Upper lobe of left lung (tissue), 6 donors: Measurements from ENCODE around the gene ABCC4. TPM values are rescaled to one million over a fixed set of nuclear protein-coding genes. Genes with fewer than 3 reads are reported as not detected.
A peak's percentile ranks its signal among the peaks of the same experiment; 100 is the strongest.

Experiments
- ATAC-seq, 2 donors: fragments of 200-7000 bp; cut with Tn5 transposase; one replicate each; pipeline ENCODE4 v1.9.1; 2022; ENCODE audit warnings: mild to moderate bottlenecking in 2 of 2, moderate library complexity in 2 of 2; ENCODE audit not compliant: low FRiP score in 2 of 2
- DNase-seq, 2 donors: peaks; one replicate each; pipeline ENCODE4 v3.0.0-alpha.2; 2019 to 2020
- H3K27ac ChIP-seq, 4 donors: fragments of 200-600 bp; sonication (generic); one replicate each; pipeline ENCODE4 v1.5.1; 2016 to 2019
- H3K27me3 ChIP-seq, 4 donors: fragments of 200-600 bp; sonication (generic); one replicate each; pipeline ENCODE4 v1.5.1; 2017 to 2019
- H3K36me3 ChIP-seq, 4 donors: fragments of 200-600 bp; sonication (generic); one replicate each; pipeline ENCODE4 v1.5.1; 2016 to 2019
- H3K4me1 ChIP-seq, 4 donors: fragments of 200-600 bp; sonication (generic); one replicate each; pipeline ENCODE4 v1.5.1; 2018 to 2019
- H3K4me3 ChIP-seq, 4 donors: fragments of 200-600 bp; sonication (generic); one replicate each; pipeline ENCODE4 v1.5.1; 2017 to 2019; ENCODE audit warnings: mild to moderate bottlenecking in 2 of 4, moderate library complexity in 1 of 4
- H3K9me3 ChIP-seq, 4 donors: fragments of 200-600 bp; sonication (generic); one replicate each; pipeline ENCODE4 v1.5.1; 2018 to 2019
- EP300 ChIP-seq, 4 donors: sonication (generic); formaldehyde crosslinking; IDR thresholded peaks; one replicate each; pipeline ENCODE4 v1.5.1; 2017; ENCODE audit warnings: antibody characterized with exemption in 4 of 4, control low read depth in 2 of 4
- POLR2A ChIP-seq, 4 donors: fragments of 450-650 bp; IDR thresholded peaks; one replicate each; pipeline ENCODE4 v1.5.1; 2016 to 2017; ENCODE audit warnings: antibody characterized with exemption in 4 of 4, mild to moderate bottlenecking in 2 of 4
- POLR2AphosphoS5 ChIP-seq, 2 donors: sonication (generic); formaldehyde crosslinking; IDR thresholded peaks; one replicate each; pipeline ENCODE4 v1.5.1; 2017; ENCODE audit warnings: antibody characterized with exemption in 2 of 2
- WGBS, 2 donors: methylation state at CpG; one replicate each; pipeline ENCODE4 v1.1.5; 2017 to 2018; 5-methylcytosine and 5-hydroxymethylcytosine counted together
- total RNA-seq, 6 donors: library from RNA; depleted of rRNA in 4 of 6; stranded (reverse); fragments of >200 nt in 4 of 6; gene quantifications; one replicate each; pipeline versions ENCODE4 v1.1.0 to v1.2.1, GENCODE V29; 2016 to 2021
- TF ChIP-seq, protein P1 (sequence below), 6 experiments: fragments of 450-650 bp in 4 of 6; fragments of 200-600 bp in 2 of 6; sonication (generic) in 2 of 6; IDR thresholded peaks; one replicate each; pipeline ENCODE4 v1.5.1; 2016 to 2019; ENCODE audit warnings: antibody characterized with exemption in 6 of 6
- donor health status: DM: no; HTN: no; CAD: no; lungs with moderate emphysema.
- donor health status: DM: no; HTN: yes; CAD: no; lungs with severe emphysema.

Gene ABCC4
- total RNA-seq, 6 donors from 2014 or later, result 17.0 to 78.6 (median 31.9) TPM

DNA sequence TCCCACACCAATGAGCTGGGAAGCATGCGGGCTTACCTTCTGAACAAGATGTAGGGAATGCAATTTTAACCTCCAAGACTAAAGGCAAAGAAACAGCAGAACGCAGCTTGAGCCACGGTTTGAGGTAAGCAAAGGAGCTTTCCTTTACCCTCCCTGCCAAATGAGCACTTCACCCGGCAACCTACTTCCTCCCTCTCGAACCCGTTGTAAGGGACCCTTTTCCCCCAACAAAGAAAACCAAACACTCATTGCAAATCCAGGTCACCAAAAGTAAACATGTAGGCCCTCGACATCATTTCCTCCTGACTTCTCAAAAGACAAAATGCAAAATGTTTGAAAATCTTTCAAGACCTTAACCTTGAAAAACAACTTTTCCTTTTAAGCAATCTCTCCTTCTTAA lies 65.3 kb downstream of the ABCC4 start:
- DNase-seq (peak in 1 of 2 donors; percentile 61), ATAC-seq (peak; percentile 39 to 63)
- peak overlapping the region in 3 of 4 donors; percentile 5 to 55 (median 52) for H3K27ac ChIP-seq

DNA sequence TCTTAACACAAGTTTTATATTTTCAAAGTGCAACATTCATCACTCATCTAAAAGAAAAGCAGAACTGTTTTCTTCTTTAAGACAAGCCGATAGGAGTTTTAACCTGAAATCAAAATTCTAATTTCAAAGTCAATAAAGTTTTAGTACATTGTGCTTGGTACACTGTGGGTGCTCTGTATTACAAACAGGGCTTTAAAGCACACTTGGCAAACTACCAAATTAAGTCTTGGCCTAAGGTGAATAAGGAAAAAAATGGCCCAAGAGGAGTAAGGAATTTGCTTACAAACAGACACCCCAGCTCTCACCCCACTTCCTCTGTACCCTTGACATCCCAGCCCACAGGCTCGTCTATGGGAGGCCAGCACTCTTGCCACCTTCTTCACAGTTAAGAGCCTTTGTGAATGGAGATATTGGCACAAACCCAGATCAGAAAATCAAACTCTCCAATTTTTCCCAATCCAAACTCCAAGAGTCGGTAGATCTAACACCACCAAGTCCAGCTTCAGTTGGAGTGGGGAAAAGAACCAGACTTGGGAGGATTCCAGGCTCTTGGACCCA lies 66.0 kb downstream of the ABCC4 start:
- Histone ChIP-seq H3K4me1 (peaks cover 0 to 19% (median 2%) of the 10 kb centered on the region in 4 donors), H3K4me3 (no peak overlapping the region), H3K27me3 (no peaks in the 10 kb centered on the region), H3K9me3 (no peaks in the 10 kb centered on the region), H3K36me3 (no peaks in the 10 kb centered on the region), H3K27ac (peak overlapping the region in 3 of 4 donors; percentile 46 to 55 (median 52))
- ATAC-seq (peak; percentile 45 to 63), DNase-seq (no peak)
- TF ChIP-seq, protein P1, sequence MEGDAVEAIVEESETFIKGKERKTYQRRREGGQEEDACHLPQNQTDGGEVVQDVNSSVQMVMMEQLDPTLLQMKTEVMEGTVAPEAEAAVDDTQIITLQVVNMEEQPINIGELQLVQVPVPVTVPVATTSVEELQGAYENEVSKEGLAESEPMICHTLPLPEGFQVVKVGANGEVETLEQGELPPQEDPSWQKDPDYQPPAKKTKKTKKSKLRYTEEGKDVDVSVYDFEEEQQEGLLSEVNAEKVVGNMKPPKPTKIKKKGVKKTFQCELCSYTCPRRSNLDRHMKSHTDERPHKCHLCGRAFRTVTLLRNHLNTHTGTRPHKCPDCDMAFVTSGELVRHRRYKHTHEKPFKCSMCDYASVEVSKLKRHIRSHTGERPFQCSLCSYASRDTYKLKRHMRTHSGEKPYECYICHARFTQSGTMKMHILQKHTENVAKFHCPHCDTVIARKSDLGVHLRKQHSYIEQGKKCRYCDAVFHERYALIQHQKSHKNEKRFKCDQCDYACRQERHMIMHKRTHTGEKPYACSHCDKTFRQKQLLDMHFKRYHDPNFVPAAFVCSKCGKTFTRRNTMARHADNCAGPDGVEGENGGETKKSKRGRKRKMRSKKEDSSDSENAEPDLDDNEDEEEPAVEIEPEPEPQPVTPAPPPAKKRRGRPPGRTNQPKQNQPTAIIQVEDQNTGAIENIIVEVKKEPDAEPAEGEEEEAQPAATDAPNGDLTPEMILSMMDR (IDR thresholded peaks at IDR 0.05), result no peak
- TF ChIP-seq POLR2AphosphoS5 (IDR thresholded peaks at IDR 0.05) (no peak), EP300 (IDR thresholded peaks at IDR 0.05) (no peak), POLR2A (IDR thresholded peaks at IDR 0.05) (no peak)
- 53 to 66% methylated on average over 3 of the region's 3 CpGs for WGBS, 2 donors

More for the DNA sequence above, 65.3 kb downstream of the ABCC4 start:
- 41 to 45% methylated on average over 7 of the region's 7 CpGs for WGBS, 2 donors
- H3K4me1 ChIP-seq, result peaks cover 0 to 19% (median 2%) of the 10 kb centered on the region in 4 donors
- TF ChIP-seq POLR2AphosphoS5 (IDR thresholded peaks at IDR 0.05), result peak in 1 of 2 donors; percentile 38
- TF ChIP-seq POLR2A (IDR thresholded peaks at IDR 0.05), result no peak
- TF ChIP-seq, protein P1 (IDR thresholded peaks at IDR 0.05), result no peak
- H3K4me3 ChIP-seq, result no peak overlapping the region
- H3K9me3 ChIP-seq, result no peaks in the 10 kb centered on the region
- no peaks in the 10 kb centered on the region for H3K27me3 ChIP-seq
- no peaks in the 10 kb centered on the region for H3K36me3 ChIP-seq

DNA sequence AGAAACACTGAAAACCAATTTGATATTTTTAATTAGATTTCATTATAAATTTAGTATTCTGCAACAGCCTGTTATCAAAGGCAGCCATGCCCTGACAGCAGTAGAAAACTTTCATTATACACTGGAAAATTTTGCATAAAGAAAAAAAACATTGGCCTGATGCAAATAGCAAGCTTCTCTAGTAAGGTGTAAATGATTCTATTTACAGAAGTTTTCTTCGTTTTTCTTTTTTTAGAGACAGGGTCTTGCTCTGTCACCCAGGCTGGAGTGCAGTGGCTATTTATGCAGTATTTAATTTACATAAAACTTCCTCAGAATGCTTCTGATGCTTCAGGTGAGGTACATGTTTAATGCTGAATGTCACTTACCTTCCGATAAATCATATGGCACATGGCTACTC lies 67.0 kb downstream of the ABCC4 start:
- H3K9me3 ChIP-seq, result no peaks in the 10 kb centered on the region
- no peak overlapping the region for H3K4me3 ChIP-seq
- TF ChIP-seq EP300 (IDR thresholded peaks at IDR 0.05) (no peak), POLR2AphosphoS5 (IDR thresholded peaks at IDR 0.05) (no peak), POLR2A (IDR thresholded peaks at IDR 0.05) (no peak)
- TF ChIP-seq, protein P1 (IDR thresholded peaks at IDR 0.05), result no peak
- no peak overlapping the region for H3K27ac ChIP-seq
- no peaks in the 10 kb centered on the region for H3K27me3 ChIP-seq
- no peak for ATAC-seq
- H3K36me3 ChIP-seq, result no peaks in the 10 kb centered on the region
- H3K4me1 ChIP-seq, result peaks cover 0 to 19% (median 2%) of the 10 kb centered on the region in 4 donors
- WGBS, 2 donors, result 86 to 88% methylated on average over 2 of the region's 2 CpGs
- DNase-seq, result no peak

DNA sequence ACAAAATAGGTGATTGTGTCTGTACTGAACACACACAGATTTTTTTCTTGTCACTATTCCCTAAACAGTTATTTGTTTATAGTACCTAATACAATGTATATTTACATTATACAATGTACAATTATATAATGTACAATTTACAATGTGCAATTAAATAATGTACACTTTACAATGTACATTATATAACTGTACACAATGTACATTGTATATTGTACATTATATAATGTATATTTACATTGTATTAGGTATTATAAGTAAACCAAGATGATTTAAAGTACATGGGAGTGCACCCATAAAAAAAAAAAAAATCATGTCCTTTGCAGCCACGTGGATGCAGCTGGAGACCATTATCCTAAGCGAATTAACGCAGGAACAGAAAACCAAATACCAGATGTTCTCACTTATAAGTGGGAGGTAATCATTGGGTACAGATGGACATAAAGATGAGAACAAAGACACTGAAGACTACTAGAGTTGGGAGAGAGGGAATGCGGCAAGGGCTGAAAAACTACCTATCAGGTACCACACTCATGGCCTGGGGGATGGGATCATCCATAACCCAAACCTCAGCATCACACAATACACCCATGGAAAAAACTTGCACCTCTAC lies 68.1 kb downstream of the ABCC4 start:
- TF ChIP-seq POLR2A (IDR thresholded peaks at IDR 0.05), result no peak
- no peak for TF ChIP-seq POLR2AphosphoS5 (IDR thresholded peaks at IDR 0.05)
- TF ChIP-seq, protein P1 (IDR thresholded peaks at IDR 0.05), result no peak
- TF ChIP-seq EP300 (IDR thresholded peaks at IDR 0.05), result no peak
- no peak for DNase-seq
- Histone ChIP-seq H3K9me3 (no peaks in the 10 kb centered on the region), H3K36me3 (no peaks in the 10 kb centered on the region), H3K4me3 (no peak overlapping the region), H3K27ac (no peak overlapping the region), H3K27me3 (no peaks in the 10 kb centered on the region), H3K4me1 (peaks cover 0 to 19% (median 2%) of the 10 kb centered on the region in 4 donors)
- no peak for ATAC-seq
- WGBS, 2 donors, result 83 to 88% methylated on average over 4 of the region's 4 CpGs
